Peyer's patch (tissue), 4 donors: ENCODE results near the gene PPP1R1B.

Experiments used
- CTCF ChIP-seq, 6 experiments: fragments of 450-650 bp in 4 of 6; fragments of 200-600 bp in 2 of 6; sonication (generic) in 1 of 6; IDR thresholded peaks; one replicate each; pipeline ENCODE4 v1.5.1; 2017 to 2019; ENCODE audit warnings: antibody characterized with exemption in 6 of 6, mild to moderate bottlenecking in 3 of 6, moderate library complexity in 1 of 6
- POLR2A ChIP-seq, 2 donors: fragments of 450-650 bp; IDR thresholded peaks; one replicate each; pipeline ENCODE4 v1.5.1; 2017; ENCODE audit warnings: antibody characterized with exemption in 2 of 2, mild to moderate bottlenecking in 2 of 2, moderate library complexity in 2 of 2

GRCh38 chr17:39627047-39627711, 427 bp downstream of the PPP1R1B start:
- TF ChIP-seq CTCF (IDR thresholded peaks at IDR 0.05), result no peak
- peak; percentile 3 for TF ChIP-seq POLR2A (IDR thresholded peaks at IDR 0.05)
